Activated T-cell treated with anti-CD3 and anti-CD28 coated beads, Interleukin-2, amount 50 U/mL, for 1 hour (primary cell): ENCODE data around the gene SELENOF.

Source experiments
- DNase-seq: peaks from one replicate; pipeline ENCODE4 v3.0.0-alpha.2; 2020

SELENOF gene

DNA sequence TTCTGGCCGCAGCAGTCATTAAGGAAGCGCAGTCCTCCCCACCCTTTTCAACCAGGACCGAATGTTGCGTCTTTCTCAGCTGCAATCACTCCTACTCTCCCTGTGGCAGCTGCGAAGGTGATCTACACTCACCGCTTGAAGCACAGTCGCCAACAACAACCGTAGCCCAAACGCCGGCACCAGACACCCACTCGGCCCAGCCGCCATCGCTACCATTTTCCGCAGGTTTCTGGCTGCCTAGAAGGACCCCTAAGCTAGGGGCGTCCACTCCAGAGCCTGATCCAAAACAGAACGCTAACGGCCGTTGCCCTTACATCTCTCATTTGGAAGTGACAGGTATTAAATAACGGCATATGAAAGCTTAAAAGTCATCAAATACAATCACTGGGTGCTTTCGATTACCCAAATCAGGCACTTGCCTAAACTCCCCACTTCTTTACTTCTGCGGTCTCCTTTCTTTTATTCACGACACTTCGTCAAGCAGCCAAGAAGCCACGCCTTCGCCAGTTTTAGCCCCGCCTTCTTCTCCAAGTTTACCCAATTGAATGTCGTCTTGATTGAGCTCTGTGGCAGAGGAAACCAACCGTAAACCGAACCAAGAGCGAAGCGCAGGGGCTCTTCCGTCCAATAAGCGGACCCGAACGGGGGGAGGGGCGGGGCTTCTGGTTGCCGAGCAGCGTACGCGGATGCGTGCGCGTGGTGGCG lies at the start of gene SELENOF:
SELENOF (minus strand) TSS at position 231 of the 705 bp plus-strand sequence; CDS start at position 216, 15 bp downstream.
- DNase-seq: peak; percentile 99

DNA sequence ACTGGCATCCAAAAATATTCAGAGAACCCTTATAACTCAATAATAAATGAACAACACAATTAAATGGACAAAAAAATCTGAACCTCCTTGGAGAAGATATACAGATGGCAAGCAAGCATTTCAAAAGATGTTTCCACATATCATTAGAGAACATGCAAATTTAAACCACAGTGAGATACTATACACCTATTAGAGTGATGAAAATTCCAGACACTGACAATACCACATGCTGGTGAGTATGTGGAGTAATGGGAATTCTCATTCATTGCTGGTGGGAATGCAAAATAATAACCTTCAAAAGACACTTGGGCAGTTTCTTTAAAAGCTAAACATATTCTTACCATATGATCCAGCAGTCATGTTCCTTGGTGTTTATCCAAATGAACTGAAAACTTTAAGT lies 46.6 kb upstream of the SELENOF start:
- no peak for DNase-seq

DNA sequence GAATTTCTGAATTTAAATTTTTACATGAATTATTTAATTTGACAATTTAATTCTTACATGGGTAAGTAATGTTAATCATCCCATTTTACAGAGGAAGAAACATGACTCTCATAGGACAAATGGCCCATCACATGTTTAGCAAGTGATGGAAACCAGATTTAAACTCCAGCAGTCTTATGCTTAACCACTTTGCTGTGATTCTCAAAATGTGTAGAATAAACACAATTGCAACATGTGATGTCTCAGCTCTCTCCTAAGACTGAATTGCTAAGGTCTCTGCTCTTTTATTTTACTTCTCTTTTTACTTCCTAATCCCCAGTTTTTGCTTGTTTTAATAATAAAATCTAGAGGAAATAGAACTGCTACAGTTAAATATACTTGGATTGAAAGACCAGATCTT lies 43.3 kb upstream of the SELENOF start:
- no peak for DNase-seq

DNA sequence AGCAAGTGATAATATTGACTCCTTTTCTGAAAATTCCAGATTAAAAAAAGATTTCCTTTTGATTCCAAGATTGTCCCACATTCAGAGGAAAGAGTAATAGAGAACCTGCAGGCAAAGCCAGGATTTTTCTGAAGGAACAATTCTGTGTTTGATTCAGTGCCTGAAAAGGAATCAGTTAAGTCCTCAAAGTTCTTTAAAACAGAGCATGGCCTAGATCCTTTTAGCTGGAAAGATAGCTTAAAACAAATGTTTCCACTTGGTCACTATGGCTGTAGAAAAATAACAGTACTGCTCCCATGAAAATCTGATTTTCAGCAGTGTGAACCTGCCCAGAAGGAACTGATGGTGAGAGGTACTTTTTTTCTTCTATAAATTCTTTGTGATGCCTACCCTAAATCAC lies 42.3 kb upstream of the SELENOF start:
- DNase-seq: no peak

DNA sequence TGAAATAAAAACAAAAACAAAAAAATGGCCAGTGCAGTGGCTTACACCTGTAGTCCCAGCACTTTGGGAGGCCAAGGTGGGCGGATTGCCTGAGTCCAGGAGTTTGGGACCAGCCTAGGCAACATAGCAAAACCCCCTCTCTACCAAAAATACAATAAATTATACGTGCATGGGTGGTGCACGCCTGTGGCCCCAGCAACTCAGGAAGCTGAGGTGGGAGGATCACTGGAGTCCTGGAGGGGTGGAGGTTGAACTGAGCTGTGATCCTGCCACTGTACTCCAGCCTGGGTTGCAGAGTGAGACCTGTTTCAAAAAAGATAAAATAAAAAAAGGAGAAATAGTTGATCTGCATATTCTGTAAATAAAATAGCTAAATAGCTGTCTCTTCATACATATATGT lies 41.8 kb upstream of the SELENOF start:
- no peak for DNase-seq

DNA sequence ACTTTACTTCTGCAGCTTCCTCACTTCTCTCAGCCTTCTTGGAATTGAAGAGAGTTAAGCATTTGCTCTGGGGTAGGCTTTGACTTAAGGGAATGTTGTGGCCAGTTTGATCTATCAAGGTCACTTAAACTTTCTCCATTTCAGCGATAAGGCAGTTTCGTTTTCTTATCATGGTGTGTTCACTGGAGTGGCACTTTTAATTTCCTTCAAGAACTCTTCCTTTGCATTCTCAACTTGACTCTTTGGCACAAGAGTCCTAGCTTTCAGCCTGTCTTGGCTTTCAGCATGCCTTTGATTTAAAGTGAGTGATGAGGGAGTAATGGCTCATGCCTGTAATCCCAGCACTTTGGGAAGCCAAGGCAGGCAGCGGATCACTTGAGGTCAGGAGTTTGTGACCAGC lies 39.2 kb upstream of the SELENOF start:
- no peak for DNase-seq

DNA sequence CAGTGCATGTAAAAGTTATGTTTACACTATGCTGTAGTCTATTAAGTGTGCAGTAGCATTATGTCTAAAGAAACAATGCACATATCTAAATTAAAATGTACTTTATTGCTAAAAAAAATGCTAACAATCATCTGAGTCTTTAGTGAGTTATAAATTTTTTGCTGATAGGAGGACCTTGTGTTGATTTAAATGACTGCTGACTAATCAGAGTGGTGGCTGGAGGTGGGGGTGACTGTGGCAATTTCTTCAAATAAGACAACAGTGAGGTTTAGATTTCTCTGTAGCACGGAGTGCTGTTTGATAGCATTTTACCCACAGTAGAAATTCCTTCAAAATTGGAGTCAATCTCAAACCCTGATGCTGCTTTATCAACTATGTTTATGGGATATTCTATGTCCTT lies 37.5 kb upstream of the SELENOF start:
- DNase-seq: no peak

DNA sequence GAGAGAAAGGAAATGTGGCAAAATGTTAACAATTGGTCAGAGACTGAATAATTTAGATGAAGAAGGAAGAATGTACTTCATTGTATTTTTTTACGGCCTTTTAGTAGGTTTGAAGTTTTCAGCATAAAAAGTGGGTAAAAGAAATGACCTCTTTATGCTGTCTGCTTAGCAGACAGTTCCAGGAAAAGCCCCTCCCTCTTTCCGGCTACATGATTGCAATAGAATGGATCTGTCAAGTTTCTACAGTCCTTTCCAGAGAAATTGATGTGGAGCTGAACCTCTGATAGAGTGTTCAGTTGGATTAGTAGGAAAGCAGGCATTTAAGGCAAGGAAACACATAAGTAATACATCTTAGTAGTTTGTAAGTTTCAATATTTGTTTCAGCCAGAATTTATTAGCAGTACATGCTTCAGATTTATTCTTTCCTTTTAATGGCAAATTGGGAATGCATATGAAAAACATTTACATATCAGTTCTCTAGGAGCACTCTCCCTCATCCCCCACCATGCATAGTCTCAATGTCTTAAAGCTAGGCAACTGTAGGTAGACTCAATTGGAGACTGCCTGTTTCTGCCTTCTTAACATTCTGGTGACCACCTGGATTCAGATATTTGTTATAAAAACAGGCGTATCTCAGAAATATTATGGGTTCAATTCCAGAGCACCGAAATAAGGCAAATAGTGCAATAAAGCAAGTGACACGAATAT lies 36.9 kb upstream of the SELENOF start:
- no peak for DNase-seq

DNA sequence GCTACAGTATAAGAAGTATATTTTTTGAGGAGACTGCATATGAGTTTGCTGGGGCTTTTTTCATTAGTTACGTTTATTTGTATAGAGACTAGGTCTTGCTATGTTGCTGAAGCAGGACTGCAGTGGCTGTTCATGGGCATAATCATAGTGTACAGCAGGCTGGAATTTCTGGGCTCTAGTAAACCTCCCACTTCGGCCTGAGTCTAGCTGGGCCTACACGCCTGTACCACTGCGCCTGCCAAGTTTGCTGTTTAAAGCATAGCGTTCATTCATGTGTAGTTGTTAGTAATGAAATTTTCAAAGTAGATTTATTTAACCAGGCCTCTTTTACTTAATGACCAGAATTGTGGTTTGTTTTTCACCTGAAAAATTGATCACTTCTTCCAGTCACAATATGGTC lies 34.3 kb upstream of the SELENOF start:
- no peak for DNase-seq

DNA sequence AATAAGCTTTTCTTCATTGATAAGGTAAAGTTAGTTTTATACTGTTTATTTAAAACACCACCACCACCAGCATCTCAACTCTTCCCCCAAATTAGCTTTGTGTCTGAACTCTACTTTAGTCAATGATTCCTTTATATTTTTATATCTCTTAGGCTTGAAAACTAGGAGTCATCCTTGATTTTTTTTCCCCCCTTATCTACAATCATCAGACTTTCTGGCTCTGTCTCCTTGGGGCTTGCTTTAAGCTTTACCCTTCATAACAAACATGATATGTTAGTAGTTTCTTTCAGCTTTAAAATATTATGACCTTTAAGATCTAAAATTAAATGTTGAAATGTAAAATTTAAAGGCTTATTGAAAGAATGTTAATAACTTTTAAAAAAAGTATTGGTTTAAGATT lies 28.8 kb upstream of the SELENOF start:
- no peak for DNase-seq

DNA sequence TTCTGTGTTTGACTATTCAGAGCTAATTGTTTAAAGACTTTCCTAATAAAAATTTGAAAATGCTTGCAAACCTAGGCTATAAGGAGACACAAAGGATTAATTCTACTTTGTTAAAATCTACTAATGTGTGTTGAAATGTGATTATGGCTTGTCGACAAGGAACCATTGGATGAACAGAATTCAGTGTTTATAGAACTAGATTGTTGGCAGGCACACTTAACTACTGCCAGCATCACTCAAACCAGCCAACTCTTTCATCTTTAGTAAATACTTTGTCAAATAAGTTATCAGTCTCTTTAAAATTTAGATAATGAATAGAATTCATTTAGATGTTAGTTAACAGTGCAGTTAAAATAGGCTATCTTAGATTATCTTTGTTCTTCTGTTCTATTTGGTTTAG lies 28.1 kb upstream of the SELENOF start:
- no peak for DNase-seq

DNA sequence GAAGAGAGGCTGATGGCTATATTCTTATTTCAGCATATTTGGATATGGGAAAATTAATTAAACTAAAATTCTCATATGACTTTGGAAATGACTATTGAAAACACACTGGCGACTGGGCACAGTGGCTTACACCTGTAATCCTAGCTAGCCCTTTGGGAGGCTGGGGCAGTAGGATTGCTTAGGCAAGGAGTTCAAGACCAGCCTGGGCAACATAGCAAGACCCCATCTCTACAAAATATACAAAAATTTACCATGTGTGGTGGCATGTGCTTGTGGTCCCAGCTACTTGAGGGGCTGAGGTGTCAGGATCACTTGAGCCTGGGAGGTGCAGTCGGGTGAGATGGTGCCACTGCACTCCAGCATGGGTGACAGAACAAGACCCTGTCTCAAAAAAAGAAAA lies 26.7 kb upstream of the SELENOF start:
- DNase-seq: no peak

DNA sequence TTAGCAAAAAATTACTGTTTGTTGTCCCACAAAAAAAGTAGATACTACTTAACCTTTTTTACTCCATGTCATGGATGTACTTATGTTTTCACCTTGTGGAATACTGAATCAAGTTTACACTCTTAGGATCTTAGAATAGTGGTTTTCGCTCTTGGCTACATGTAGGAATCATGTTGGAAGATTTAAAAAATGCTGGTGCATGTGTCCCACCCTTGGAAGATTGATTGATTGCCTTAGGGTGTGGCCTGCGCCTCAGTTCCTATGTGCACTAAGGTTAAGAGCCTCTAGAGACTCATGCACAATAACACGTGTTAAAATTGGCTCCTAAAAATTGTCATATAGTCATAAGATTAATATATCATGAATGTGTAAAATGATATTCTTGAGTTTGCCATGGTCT lies 25.5 kb upstream of the SELENOF start:
- DNase-seq: no peak

DNA sequence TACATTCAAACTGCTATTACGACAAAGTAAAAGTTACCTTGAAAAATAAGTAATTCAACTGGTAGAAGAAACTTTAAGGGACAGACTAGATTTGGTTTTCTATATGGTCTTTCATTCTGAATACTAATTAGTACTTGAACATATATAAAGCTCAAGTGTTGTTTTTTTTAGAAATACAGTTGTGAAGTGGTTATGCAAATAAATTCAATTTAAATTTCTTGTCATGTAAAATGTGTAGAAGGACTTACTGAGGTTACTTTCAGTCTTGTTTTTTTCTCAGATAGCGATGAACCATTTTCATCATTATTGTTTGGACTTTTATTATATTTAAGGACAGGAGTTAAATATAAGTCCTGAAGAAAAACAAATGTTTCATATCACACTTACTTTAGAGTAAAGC lies 24.9 kb upstream of the SELENOF start:
- DNase-seq: no peak

DNA sequence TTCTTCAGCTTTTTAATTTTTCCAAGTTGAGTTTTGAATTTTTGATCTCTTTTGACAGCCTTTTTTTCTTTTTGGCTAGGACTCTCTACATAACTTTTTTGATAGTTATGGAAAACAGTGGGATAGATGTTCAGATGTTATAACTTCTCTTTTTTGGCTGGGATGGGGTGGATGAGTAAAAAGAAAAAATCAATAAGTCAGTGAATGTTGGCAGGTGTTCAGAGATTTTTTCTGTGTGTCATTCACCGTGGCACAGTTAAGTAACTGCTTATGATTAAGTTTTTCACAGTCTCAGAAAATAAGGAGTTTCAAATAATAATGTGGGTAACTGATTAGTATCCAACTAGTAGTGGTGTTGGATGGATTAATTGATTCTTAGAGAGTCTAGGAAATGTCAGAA lies 24.5 kb upstream of the SELENOF start:
- DNase-seq: no peak

DNA sequence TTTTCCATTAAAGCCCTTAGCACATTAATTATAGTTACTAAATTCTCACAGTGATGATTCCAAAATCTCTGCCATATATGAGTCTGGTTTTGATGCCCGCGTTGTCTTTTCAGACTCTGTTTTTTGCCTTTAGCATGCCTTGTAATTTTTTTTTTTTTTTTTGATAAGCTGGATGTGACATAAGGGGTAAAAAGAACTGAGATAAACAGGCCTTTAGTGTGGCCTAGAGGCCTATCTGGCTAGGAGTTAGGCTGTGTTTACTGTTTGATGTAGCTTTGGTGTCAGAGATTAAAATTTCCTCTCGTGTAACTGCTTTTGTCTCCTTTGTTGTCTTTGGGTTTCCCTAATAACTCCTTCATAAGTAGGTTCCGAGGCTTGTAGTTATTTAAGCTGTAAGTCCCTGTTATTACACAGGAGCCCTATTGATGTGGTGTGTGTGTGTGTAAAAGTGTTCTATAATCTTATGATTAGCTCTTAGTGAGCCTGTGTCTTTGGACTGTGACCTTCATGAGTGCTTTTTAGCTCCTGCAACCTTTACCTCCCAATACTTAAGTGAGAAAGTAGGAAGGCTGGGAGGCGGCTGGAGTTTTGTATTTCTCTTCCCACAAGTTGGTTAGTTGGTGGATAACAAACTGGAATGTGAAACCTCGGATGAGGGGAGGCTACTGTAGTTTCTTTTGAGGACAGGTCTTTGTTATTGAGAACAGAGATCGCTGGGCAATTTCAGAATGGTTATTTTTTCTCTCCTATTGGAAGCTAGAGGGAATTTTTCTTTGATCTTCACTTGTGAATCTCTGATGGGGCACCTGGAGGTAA lies 19.8 kb upstream of the SELENOF start:
- DNase-seq: no peak

DNA sequence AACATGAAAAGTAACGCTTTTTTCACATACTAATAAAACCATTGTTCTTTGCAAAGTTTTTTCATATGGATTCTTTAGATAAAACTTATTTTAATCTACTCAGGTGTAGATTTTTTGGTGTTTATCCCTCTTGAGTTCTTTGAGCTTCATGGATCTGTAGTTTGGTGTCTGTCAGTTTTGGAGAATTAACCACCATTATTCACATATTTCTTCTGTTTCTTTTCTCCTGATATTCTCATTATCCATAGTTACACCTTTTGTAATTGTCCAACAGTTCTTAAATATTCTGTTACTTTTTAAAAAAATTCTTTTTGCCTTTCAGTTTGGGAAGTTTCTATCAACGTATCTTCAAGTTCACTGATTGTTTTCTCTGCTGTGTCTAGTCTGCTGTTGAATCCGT lies 19.1 kb upstream of the SELENOF start:
- DNase-seq: no peak

DNA sequence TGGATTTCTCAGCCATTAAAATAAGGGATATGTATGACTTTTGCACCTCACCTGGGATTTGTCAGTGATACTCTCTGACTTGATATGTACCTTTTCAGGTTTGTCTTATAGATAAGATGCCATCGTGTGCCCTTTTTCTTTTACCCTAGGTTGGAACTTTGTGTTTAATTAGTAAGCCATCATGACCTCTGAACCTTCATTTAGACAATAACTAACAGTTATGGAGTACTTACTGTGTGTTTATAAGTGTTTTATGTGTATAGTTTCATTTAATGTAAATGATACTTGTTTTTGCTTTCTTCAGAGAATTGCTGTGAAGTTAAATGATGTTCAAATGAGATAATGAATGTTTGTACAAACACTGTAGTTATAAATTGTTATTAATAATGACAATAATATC lies 14.9 kb upstream of the SELENOF start:
- DNase-seq: no peak

DNA sequence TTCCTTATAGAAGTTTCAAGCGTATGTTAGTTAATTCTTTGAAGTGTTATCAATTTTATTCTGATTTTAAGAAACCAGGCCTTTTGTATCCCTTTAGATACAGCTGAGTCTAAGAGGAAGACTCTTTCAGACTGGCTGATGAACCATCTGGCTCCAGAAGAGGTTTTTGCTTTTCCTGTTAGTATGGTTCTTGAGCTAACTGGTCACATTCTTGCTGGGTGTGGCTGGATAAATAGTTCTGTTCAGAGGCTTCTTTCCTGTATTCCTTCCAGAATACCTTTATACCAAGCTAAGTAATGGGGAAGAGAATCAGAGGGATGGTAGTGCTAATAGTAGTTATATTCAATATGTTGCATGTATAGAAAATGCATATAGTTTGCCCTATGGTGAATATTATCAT lies 13.0 kb upstream of the SELENOF start:
- no peak for DNase-seq

DNA sequence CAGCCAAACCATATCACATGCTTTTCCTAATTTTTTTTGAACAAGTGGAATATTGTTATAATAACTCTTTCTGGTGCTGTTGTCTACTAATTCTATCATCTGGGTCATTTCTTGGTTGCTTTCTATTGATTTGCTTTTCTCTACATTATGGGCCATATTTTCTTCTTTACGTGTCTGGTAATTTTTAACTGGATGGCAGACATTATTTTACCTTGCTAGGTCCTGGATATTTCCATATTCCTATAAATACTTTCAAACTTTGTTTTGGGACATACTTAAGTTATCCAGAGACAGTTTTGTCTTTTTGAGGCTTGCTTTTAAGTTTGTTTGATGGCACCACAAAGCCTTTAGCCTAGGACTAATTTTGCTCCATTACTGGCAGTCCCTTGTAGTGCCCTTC lies 11.8 kb upstream of the SELENOF start:
- DNase-seq: no peak

DNA sequence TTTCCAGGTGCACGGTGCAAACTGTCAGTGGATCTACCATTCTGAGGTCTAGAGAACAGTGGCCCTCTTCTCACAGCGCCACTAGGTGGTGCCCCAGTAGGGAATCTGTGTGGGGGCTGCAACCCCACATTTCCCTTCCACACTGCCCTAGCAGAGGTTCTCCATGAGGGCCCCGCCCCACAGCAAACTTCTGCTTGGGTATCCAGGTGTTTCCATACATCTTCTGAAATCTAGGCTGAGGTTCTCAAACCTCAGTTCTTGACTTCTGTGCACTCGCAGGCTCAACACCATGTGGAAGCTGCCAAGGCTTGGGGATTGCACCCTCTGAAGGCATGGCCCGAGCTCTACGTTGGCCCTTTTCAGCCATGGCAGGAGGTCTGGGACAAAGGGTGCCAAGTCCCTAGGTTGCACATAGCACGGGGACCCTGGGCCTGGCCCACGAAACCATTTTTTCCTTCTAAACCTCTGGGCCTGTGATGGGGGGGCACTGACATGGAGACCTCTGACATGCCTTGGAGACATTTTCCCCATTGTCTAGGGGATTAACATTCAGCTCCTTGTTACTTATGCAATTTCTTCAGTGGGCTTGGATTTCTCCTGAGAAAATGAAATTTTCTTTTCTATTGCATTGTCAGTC lies 10.5 kb upstream of the SELENOF start:
- no peak for DNase-seq

DNA sequence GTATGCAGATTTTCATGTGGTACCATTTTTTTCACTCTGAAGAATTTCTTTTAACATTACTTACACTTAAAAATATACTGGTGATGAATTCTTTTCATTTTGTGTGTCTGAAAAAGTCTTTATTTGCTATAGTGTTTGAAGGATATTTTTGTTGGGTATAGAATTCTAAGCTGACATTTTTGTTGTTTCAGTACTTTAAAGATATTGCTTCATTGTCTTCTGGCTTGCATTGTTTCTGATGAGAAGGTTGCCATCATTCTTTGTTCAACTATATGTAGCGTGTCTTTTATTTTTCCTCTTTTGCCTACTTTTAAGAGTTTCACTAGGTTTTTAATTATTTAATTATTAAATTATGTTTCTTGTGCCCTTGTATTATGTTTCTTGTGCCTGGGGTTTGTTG lies 8.5 kb upstream of the SELENOF start:
- no peak for DNase-seq

DNA sequence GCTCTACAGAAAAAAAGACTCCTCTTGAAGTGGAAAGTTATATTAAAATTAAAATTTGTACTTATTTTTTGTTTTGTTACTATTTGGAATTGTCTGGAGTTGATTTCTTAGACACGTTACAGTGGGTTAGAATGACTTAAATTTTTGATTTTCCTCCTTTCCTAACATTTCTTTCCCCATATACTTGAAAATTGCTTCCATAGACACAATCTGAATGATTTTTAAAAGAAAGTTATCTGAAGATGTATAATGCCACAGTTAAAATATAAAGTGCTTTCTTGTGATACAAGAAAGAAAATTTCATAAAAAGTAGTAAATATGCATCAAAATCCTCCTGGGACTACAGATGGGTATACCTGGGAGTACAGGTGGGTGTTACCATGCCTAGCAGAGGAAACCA lies 2.8 kb upstream of the SELENOF start:
- DNase-seq: no peak
